Measurements from ENCODE around the gene DPM2.

DPM2 gene, protein sequence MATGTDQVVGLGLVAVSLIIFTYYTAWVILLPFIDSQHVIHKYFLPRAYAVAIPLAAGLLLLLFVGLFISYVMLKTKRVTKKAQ

DNA sequence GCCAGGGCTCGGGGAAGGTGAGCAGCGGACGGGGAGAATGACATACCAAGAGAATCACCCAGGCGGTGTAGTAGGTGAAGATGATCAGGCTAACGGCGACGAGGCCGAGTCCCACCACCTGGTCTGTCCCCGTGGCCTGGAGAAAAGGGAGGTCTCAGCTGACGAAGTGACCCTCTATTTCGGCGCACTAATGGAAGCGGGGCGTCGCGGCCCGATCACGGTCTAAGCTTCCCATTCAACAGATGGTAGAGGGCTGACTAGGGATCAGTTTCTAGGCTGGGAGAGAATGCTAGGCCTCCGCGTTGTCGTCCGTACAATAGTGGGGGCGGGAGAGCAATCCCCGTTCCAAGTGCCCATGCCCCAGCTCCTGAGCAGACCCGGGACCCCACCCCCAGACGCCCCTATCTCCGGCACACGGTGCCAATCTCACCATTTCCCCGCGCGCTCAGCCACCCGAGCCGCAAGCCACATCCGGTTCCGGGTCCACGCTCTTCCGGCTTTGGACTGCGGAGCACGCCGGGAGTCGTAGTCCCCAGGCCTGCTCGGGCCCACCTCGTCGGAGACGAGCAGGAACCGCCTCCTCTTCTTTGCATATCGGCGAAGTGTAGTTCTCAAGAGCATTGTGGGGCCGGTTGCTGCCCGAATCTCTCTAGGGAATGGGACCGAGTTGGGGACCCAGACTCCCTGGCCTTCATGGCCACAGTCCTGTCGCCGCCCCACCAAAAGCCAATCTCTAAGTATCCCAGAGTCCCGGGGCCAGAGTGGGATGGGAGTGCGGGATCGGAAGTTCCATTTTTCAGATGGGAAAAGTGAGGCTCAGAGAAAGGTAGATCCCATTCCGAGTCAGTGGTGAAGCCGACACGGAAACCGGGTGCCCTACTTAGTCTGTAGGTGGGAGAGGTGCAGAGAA lies at the start of gene DPM2:
Gene DPM2 (minus strand): TSS at position 467 of the 910 bp plus-strand sequence. CDS start 34 bp downstream, at position 433.
- no peak for FAIRE-seq

DNA sequence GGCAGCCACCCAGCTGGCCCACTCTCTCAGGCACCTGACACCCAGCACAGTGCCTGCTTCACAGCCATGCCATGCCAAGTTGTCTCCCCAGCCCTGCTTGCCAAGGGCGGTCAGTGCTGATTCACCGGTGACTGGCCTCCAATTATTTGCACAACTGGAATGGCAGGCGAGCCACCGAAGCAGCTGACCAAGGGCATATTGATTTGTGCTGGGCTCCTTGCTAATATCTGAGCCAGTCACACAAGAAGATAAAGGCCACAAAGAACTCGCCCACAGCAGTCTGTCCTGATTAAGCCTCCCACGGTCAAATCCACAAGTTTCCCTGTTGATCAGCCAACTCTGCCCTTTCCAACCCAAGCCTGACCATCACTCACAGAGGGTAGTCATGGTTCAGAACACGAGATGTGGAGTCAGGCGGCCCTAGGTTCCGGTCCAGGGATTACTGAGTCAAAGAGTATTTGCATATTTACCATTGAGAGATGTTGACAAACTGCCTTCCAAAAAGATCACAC lies 49.5 kb upstream of the DPM2 start:
- FAIRE-seq, result no peak

DNA sequence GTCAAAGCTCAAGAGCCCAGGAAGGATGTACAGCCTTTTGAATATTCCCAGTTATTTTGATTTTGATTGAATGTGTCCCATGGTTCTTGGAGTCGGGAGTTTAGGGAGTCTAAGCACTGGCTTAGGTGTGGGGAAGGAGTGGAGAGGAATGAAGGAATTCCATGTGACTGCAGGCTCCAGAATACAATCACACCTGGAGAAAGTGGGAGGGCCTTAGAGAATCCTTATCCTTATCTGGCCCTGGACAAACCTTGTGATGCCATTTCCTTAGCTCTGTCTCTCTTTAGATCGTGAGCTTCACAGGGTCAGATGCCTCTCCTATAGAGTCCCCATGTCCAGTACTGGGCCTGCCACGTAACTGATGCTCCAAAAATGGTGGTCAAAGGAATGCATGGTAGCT lies 47.4 kb upstream of the DPM2 start:
- FAIRE-seq, result no peak

- FAIRE-seq, result no peak
Observed at GRCh38 chr9:127983847-127984289, 46.2 kb upstream of the DPM2 start.

- FAIRE-seq, result no peak
Observed at GRCh38 chr9:127982912-127983311, 45.3 kb upstream of the DPM2 start.

GRCh38 chr9:127981559-127982121 lies 44.0 kb upstream of the DPM2 start:
- no peak for FAIRE-seq

DNA sequence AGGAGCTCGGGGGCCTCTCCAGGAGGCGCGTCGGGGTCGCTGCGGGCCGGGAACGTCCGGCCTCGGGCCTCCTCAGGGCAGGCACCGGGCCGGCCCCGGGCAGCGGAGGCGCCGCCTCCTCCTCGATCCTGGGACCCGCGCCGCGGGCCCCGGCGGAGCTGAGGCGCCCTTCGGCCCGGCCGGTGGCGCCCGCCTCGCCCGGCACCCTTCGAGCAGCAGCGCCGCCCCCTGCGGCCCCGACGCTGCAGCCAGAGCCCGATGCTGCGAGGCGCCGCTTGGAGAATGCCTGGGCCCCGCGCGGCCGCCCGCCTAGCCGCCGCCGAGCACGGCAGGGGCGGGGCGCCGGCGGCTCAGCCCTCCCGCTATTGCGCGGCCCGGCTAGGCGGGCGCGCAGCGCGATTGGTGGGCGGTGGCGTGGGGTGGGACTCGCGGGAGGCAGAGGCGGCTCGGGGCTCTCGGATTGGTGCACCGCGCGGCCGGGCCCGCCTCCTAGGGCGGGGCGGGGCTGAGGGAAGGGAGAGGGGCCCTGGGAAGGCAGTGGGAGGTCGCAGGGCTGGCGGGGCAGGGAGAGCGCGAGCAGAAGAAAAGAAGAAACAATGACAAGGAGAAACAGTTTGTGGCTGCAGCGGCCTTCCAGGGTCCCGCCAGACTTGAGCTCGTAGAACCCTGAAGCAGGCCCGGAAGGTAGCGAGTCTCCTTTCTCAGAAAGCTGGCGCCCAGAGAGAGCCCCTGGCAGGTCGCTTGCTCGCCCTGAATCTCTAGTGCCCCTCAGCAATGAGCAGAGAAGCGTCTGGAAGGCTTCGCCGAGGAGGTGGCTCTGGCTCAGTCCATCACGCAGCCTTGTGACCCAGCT lies 43.3 kb upstream of the DPM2 start, which contains the start of gene EEIG1:
Gene EEIG1 (minus strand): TSS at position 284 of the 853 bp plus-strand sequence. CDS start 852 bp downstream, outside the sequence.
- no peak for FAIRE-seq

DNA sequence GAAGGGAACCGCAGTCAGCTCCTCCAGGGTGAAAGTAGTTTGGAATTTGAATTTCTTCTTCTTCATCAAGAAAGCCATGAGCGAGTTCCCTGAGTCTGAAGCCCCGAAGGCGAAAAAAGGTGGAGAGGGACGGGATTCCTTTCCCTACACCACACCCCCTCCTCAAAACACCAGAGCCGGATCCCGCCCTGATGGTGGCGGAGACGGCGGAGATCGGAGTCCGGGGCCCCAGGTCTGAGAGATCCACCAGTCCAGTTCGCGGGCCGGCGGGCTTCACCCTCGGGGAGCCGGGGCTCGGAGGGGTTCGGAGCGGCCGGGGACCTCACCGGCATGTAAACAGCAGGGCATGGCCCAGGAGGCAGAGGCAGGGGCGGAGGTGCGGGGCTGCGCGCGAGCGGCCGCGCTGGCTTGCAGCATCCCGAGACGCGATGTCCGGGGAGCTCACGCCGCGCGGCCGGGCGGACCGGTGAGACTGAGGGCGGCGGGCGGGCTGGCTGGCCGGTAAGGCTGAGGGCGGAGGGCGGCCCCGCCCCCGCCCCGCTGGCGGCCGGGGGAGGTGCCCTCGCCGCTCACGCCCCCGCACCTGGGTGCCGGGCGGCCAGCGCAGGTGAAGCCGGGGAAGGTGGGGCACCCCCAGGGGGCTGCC lies 42.5 kb upstream of the DPM2 start:
- FAIRE-seq, result no peak

DNA sequence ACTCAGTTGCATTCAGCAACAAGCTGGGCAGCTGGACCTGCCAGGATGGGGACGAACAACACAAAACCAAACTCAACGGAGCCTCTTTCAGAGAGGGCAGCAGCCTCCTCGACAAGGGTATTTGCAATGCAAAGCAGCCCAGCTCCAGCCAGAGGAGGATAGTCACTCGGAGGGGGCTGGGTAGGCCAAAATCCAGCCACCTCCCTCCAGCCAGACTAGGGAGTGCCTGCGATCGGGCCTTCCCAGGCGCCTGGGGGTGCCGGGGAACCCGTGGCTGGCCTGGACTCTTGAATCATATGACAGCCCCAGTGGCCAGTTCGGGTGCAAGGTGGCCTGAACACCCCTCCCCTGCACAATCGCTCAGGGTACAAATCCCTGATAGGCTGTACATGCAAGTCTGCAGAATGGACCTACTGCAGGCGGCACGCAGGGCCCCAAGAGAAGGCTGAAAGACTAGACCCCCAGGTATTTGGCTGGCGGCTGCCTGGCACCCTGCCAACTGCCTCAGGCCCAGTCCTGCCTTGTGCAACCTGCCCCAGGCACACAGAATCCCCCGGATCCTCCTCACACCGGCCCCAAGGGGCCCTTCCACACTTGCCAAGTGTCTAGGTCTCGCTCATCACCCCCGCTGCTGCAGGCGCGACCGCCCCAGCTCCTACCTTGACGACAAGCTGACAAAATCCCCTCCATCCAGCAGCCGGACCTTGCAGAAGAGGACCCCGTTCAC lies 41.8 kb upstream of the DPM2 start:
- no peak for FAIRE-seq

DNA sequence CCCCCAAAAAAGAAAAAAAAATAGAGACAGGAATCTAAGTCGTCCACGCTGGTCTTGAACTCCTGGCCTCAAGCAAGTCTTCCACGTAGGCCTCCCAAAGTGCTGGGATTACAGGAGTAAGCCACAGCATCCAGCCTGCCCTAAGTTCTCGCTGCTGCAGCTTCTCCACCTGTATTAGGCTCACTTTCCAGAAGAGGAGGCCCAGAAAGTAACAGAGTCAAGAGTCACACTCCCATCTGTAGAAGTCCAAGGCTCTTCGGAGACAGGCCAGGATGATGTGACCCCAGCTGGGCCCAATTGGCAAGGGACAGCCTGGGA lies 41.3 kb upstream of the DPM2 start:
- FAIRE-seq, result no peak

- no peak for FAIRE-seq
Observed at GRCh38 chr9:127977884-127978647, 40.4 kb upstream of the DPM2 start.

DNA sequence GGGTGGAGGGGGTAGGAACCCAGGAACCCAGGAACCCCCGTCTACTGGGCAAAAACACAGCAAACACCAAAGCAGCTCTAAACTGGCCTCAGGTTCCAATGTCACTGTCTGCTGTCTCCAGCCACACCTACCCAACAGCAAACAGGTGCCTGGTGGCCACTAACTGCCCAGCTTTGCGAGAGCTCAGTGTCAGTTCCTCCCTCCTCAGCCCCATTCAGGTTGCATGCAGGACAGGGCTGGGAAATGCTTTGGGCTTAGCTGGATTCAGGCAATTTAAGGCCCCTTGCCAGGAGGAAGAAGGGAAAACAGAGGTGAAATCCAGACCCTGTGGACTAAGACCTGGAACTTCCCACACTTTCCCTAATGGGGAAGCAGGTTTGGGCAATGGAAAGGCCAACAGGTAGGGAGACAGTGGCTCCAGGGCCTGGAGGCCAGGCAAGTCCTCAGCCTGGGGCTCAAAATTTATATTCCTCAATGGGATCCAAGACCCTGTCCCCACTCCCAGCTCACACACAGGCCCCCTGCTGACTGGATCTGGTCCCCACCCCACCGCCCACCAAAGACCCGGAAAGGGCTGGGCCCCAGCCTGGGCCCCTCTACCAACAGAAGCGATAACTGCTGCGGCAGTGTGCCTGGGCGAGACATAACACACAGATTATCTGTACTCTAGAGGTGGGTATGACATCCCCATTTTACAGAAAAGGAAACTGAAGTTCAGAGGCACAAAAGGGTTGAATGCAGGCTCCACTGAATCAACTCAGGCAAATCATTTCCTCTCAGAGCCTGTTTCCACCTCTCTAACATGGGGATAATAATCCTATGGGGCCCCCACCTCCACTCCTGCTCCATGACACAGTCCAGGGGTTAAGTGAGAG lies 39.6 kb upstream of the DPM2 start:
- FAIRE-seq, result no peak

DNA sequence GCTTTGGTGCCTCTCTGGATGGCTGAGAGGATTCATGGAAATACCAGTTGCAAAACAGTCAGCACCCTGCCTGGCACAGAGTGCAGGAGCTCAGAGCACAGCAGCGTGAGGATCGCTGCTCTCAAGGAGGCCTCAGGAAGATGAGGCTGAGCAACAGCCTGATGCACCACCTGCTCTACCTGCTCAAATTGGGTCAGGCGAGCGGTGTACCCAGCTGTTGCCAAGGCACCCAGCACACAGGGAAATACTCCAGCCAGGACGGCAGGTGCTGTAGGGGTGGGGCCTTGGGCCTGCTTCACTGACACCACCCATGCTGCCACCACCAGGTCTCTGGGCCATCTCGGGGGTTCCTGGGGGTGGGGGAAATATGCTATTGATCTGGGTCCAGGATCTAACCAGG lies 38.8 kb upstream of the DPM2 start:
- no peak for FAIRE-seq

GRCh38 chr9:127975376-127976315 lies 38.0 kb upstream of the DPM2 start:
- no peak for FAIRE-seq

GRCh38 chr9:127974769-127975261 lies 37.2 kb upstream of the DPM2 start:
- FAIRE-seq, result no peak

DNA sequence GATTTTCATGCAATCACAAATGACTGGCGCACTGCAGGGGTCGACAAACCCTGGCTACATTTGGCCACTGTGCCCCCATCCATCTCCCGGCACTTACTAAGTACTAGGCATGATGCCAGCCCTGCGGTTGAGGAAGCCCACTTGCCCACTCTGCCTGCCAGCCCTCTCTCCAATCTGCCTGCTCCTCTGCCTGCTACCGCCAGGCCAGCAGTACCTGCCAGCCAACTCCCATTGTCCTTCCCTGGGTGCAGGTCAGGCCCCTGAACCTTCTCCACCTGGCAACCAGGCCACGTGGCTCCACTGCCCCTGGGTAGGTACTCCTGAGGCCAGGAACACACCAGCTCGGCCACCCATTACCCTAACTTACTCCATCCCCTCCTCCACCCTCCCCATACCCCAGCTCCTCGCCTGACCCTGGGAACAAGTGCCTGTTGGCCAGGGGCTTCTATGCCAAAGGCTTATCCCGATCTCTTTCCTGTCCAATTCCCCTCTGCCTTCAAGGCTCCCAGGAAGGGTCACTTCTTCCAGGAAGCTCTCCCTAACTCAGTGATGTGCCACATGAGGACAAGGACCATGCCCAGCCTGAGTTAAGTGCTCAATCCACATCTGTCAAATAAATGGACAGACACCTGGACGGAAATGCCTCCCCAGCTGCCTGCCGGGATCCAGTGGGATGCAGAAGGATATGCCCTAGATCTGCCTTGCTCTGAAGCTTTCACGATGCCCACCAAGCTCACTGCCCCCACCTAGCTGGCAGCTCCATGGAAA lies 36.5 kb upstream of the DPM2 start:
- FAIRE-seq, result no peak

DNA sequence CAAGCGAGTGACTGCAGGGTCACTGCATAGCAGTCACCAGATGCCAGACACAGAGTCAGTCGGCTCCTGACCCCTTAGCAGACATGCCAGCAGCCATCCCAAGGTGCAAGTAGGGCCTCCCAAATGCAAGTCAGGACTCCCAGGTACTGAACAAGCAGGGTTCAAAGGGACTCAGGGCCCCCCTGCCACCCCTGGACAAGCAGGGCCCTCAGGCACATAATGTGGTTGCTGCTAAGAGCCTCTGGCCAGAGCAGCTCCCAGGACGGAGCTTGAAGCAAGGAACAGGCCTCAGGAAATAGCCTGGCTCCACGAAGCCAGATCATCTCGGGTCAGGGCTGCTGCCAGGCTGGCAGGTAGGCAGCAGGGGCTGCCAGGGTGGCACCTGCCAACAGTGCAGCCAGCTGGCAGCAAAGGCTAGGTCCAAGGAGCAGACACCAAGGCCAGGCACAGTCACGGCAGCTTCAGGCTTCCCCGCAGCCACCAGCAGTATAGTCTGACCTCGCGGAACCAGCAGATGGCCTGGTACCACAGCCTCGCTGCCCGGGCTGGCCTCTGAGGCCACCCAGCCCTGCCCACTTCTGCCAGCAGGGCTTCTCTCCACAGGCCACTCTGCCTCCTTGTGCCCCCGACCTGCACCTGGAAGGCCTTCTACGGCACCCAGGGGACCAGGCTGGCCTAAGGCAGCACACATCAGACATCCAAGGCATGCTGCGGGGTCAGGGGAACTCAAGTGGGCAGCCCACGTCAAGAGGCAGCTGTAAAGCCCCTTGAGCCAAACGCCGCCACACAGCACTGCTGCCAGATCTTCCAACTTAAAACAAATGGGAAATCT lies 35.7 kb upstream of the DPM2 start:
- no peak for FAIRE-seq

Data from TTC549 (cell line).